ENCODE results near the gene ZNF512B. TPM values are rescaled to one million over a fixed set of nuclear protein-coding genes. Genes with fewer than 3 reads are reported as not detected.

The ZNF512B gene
- total RNA-seq, 2 donors from 2014 or later, result 23.7 to 26.8 TPM

- Mint-ChIP-seq H3K4me1 (no peaks in the 10 kb centered on the region), H3K4me3 (no peak overlapping the region), H3K36me3 (ENCODE audit: low read depth) (peaks cover 22% of the 10 kb centered on the region), H3K27me3 (ENCODE audit: insufficient read depth) (no peaks in the 10 kb centered on the region), H3K27ac (no peak overlapping the region), H3K9me3 (no peaks in the 10 kb centered on the region)
- Histone ChIP-seq H3K27ac (ENCODE audit: low read depth, low read length) (no peak overlapping the region), H3K27me3 (ENCODE audit: control insufficient read depth, insufficient read depth, low read length, poor library complexity, severe bottlenecking) (no peaks in the 10 kb centered on the region), H3K36me3 (ENCODE audit: control insufficient read depth, insufficient read depth, low read length) (peaks cover 31% of the 10 kb centered on the region), H3K4me1 (ENCODE audit: control insufficient read depth, insufficient read depth, low read length) (no peaks in the 10 kb centered on the region), H3K9me3 (ENCODE audit: control insufficient read depth, low read length) (no peaks in the 10 kb centered on the region), H3K4me3 (ENCODE audit: low read length) (no peak overlapping the region), H3K9ac (ENCODE audit: extremely low read depth, low read length, poor library complexity, severe bottlenecking) (no peak overlapping the region)
- no peak for TF ChIP-seq CTCF (conservative IDR thresholded peaks at IDR 0.05)
- DNase-seq, result peak; percentile 77
- WGBS, 2 experiments (ENCODE audit: insufficient coverage in 1 of 2, insufficient read length in 1 of 2), result 96 to 97% methylated on average over 39 to 58 of the region's 58 CpGs
Observed at GRCh38 chr20:63940472-63941266, 29.1 kb downstream of the ZNF512B start.

GRCh38 chr20:63940071-63940471, 29.7 kb downstream of the ZNF512B start:
- H3K4me3 ChIP-seq (ENCODE audit: low read length), result no peak overlapping the region

More at GRCh38 chr20:63940071-63940471, 29.7 kb downstream of the ZNF512B start:
- no peaks in the 10 kb centered on the region for H3K9me3 ChIP-seq (ENCODE audit: control insufficient read depth, low read length)
- no peaks in the 10 kb centered on the region for H3K27me3 Mint-ChIP-seq (ENCODE audit: insufficient read depth)
- no peaks in the 10 kb centered on the region for H3K9me3 Mint-ChIP-seq
- H3K36me3 ChIP-seq (ENCODE audit: control insufficient read depth, insufficient read depth, low read length), result peaks cover 30% of the 10 kb centered on the region
- TF ChIP-seq CTCF (conservative IDR thresholded peaks at IDR 0.05), result no peak
- H3K4me1 Mint-ChIP-seq, result no peaks in the 10 kb centered on the region
- 95 to 98% methylated on average over 23 of the region's 23 CpGs for WGBS, 2 experiments (ENCODE audit: insufficient coverage in 1 of 2, insufficient read length in 1 of 2)
- H3K27ac ChIP-seq (ENCODE audit: low read depth, low read length), result no peak overlapping the region
- H3K27ac Mint-ChIP-seq, result no peak overlapping the region
- H3K36me3 Mint-ChIP-seq (ENCODE audit: low read depth), result peaks cover 18% of the 10 kb centered on the region
- H3K27me3 ChIP-seq (ENCODE audit: control insufficient read depth, insufficient read depth, low read length, poor library complexity, severe bottlenecking), result no peaks in the 10 kb centered on the region
- no peak overlapping the region for H3K4me3 Mint-ChIP-seq
- H3K4me1 ChIP-seq (ENCODE audit: control insufficient read depth, insufficient read depth, low read length), result no peaks in the 10 kb centered on the region
- H3K9ac ChIP-seq (ENCODE audit: extremely low read depth, low read length, poor library complexity, severe bottlenecking), result no peak overlapping the region
- DNase-seq, result peak; percentile 79

Data from endodermal cell (in vitro differentiated cells).